Skeletal muscle tissue (tissue), 4 donors: ENCODE data around the gene EMP2. TPM values are rescaled to one million over a fixed set of nuclear protein-coding genes. Genes with fewer than 3 reads are reported as not detected.

Experiments
- H3K27ac ChIP-seq: one replicate; pipeline ENCODE4 v1.7.0; 2013; ENCODE audit warnings: mild to moderate bottlenecking, low read depth, low read length, inconsistent platforms
- H3K27me3 ChIP-seq, 3 donors: one replicate each; pipeline ENCODE4 v1.7.0; 2013; ENCODE audit warnings: low read length in 3 of 3; ENCODE audit not compliant: control insufficient read depth in 3 of 3, insufficient read depth in 3 of 3
- H3K36me3 ChIP-seq, 3 donors: one replicate each; pipeline ENCODE4 v1.7.0; 2013; ENCODE audit warnings: low read length in 3 of 3; ENCODE audit not compliant: control insufficient read depth in 3 of 3, insufficient read depth in 3 of 3
- H3K4me1 ChIP-seq, 3 donors: one replicate each; pipeline ENCODE4 v1.7.0; 2013; ENCODE audit warnings: low read length in 3 of 3, mild to moderate bottlenecking in 3 of 3; ENCODE audit not compliant: control insufficient read depth in 3 of 3, insufficient read depth in 3 of 3
- H3K4me3 ChIP-seq, 3 donors: one replicate each; pipeline ENCODE4 v1.7.0; 2013; ENCODE audit warnings: low read length in 3 of 3
- H3K9ac ChIP-seq, 3 donors: one replicate each; pipeline ENCODE4 v1.7.0; 2013; ENCODE audit warnings: low read length in 3 of 3, mild to moderate bottlenecking in 3 of 3, moderate library complexity in 2 of 3, low read depth in 1 of 3
- H3K9me3 ChIP-seq, 3 donors: one replicate each; pipeline ENCODE4 v1.7.0; 2013; ENCODE audit warnings: low read length in 3 of 3; ENCODE audit not compliant: control insufficient read depth in 3 of 3
- total RNA-seq: library from RNA; depleted of rRNA; stranded (reverse); fragments of >200 nt; gene quantifications from one replicate; pipeline ENCODE4 v1.2.3, GENCODE V29; 2014
- donor health status: Osteomylitis.

The EMP2 gene
- total RNA-seq, 1 donor from 2014 or later = 42.8 TPM

- Histone ChIP-seq H3K9me3 (no peaks in the 10 kb centered on the region), H3K4me1 (peaks cover 0 to 15% (median 5%) of the 10 kb centered on the region in 3 donors), H3K36me3 (peaks cover 3 to 31% (median 7%) of the 10 kb centered on the region in 3 donors), H3K27ac (no peak overlapping the region), H3K9ac (peak overlapping the region in 2 of 3 donors; percentile 0 to 40), H3K27me3 (no peaks in the 10 kb centered on the region), H3K4me3 (no peak overlapping the region)
These were observed 50.3 kb downstream of the EMP2 start for GRCh38 chr16:10529895-10530669.

- Histone ChIP-seq H3K27ac (no peak overlapping the region), H3K36me3 (peaks cover 3 to 24% (median 7%) of the 10 kb centered on the region in 3 donors), H3K27me3 (no peaks in the 10 kb centered on the region), H3K4me3 (no peak overlapping the region), H3K9ac (no peak overlapping the region), H3K9me3 (no peaks in the 10 kb centered on the region), H3K4me1 (peaks cover 0 to 15% (median 5%) of the 10 kb centered on the region in 3 donors)
These were observed 51.8 kb downstream of the EMP2 start for GRCh38 chr16:10528635-10529034.

- H3K27me3 ChIP-seq = no peaks in the 10 kb centered on the region
- no peak overlapping the region for H3K27ac ChIP-seq
- peaks cover 0 to 14% (median 4%) of the 10 kb centered on the region in 3 donors for H3K36me3 ChIP-seq
- H3K4me1 ChIP-seq = peaks cover 0 to 15% (median 5%) of the 10 kb centered on the region in 3 donors
- no peaks in the 10 kb centered on the region for H3K9me3 ChIP-seq
- no peak overlapping the region for H3K9ac ChIP-seq
- no peak overlapping the region for H3K4me3 ChIP-seq
These were observed 53.4 kb downstream of the EMP2 start for GRCh38 chr16:10526962-10527361.

- no peak overlapping the region for H3K27ac ChIP-seq
- no peak overlapping the region for H3K9ac ChIP-seq
- H3K4me1 ChIP-seq = peaks cover 0 to 9% (median 1%) of the 10 kb centered on the region in 3 donors
- H3K27me3 ChIP-seq = no peaks in the 10 kb centered on the region
- no peak overlapping the region for H3K4me3 ChIP-seq
- H3K9me3 ChIP-seq = no peaks in the 10 kb centered on the region
- peaks cover 0 to 6% (median 4%) of the 10 kb centered on the region in 3 donors for H3K36me3 ChIP-seq
These were observed 55.1 kb downstream of the EMP2 start for GRCh38 chr16:10525214-10525825.

GRCh38 chr16:10522966-10523365 lies 57.4 kb downstream of the EMP2 start:
- Histone ChIP-seq H3K9me3 (no peaks in the 10 kb centered on the region), H3K9ac (no peak overlapping the region), H3K4me3 (no peak overlapping the region), H3K4me1 (peaks cover 0 to 8% (median 0%) of the 10 kb centered on the region in 3 donors), H3K27me3 (no peaks in the 10 kb centered on the region), H3K27ac (no peak overlapping the region), H3K36me3 (peaks cover 0 to 6% (median 4%) of the 10 kb centered on the region in 3 donors)

GRCh38 chr16:10521681-10522274 lies 58.6 kb downstream of the EMP2 start:
- H3K4me3 ChIP-seq = no peak overlapping the region
- no peaks in the 10 kb centered on the region for H3K27me3 ChIP-seq
- peaks cover 0 to 2% (median 0%) of the 10 kb centered on the region in 3 donors for H3K4me1 ChIP-seq
- peaks cover 0 to 6% (median 4%) of the 10 kb centered on the region in 3 donors for H3K36me3 ChIP-seq
- H3K9me3 ChIP-seq = no peaks in the 10 kb centered on the region
- H3K27ac ChIP-seq = no peak overlapping the region
- no peak overlapping the region for H3K9ac ChIP-seq

- H3K27me3 ChIP-seq = no peaks in the 10 kb centered on the region
- H3K36me3 ChIP-seq = peaks cover 0 to 2% (median 0%) of the 10 kb centered on the region in 3 donors
These were observed 59.4 kb downstream of the EMP2 start for GRCh38 chr16:10520869-10521578.

GRCh38 chr16:10519929-10520868 lies 60.2 kb downstream of the EMP2 start:
- Histone ChIP-seq H3K9me3 (no peaks in the 10 kb centered on the region), H3K4me3 (no peak overlapping the region), H3K27me3 (no peaks in the 10 kb centered on the region), H3K4me1 (peaks cover 0 to 2% (median 0%) of the 10 kb centered on the region in 3 donors), H3K36me3 (peaks cover 0 to 2% (median 0%) of the 10 kb centered on the region in 3 donors), H3K9ac (no peak overlapping the region), H3K27ac (no peak overlapping the region)

More at GRCh38 chr16:10520869-10521578, 59.4 kb downstream of the EMP2 start:
- H3K27ac ChIP-seq = no peak overlapping the region
- no peaks in the 10 kb centered on the region for H3K4me1 ChIP-seq
- no peak overlapping the region for H3K9ac ChIP-seq
- no peak overlapping the region for H3K4me3 ChIP-seq
- no peaks in the 10 kb centered on the region for H3K9me3 ChIP-seq

GRCh38 chr16:10519297-10519696 lies 61.1 kb downstream of the EMP2 start:
- H3K4me3 ChIP-seq = no peak overlapping the region
- H3K36me3 ChIP-seq = peaks cover 0 to 2% (median 0%) of the 10 kb centered on the region in 3 donors
- H3K27me3 ChIP-seq = no peaks in the 10 kb centered on the region
- peaks cover 7 to 10% (median 8%) of the 10 kb centered on the region in 3 donors for H3K4me1 ChIP-seq
- H3K9me3 ChIP-seq = no peaks in the 10 kb centered on the region
- no peak overlapping the region for H3K9ac ChIP-seq
- no peak overlapping the region for H3K27ac ChIP-seq
